Gastrocnemius medialis (tissue), 4 donors: ENCODE results near the gene GCLC. TPM values are rescaled to one million over a fixed set of nuclear protein-coding genes. Genes with fewer than 3 reads are reported as not detected.
A peak's percentile ranks its signal among the peaks of the same experiment; 100 is the strongest.

ENCODE experiments used
- ATAC-seq, 2 donors: fragments of 150-250 bp; one replicate each; pipeline ENCODE4 v1.9.1; 2016
- DNase-seq, 2 donors: peaks; one replicate each; pipeline ENCODE4 v3.0.0-alpha.2; 2019
- H3K27ac ChIP-seq, 4 donors: fragments of 200-600 bp; sonication (generic); 1 replicate in 1 of 4; 2 replicates in 3 of 4; pipeline ENCODE4 v1.5.1; 2016 to 2018; ENCODE audit warnings: mild to moderate bottlenecking in 2 of 4, moderate library complexity in 1 of 4
- H3K27me3 ChIP-seq, 3 donors: fragments of 200-600 bp; sonication (generic) in 2 of 3; 1 replicate in 1 of 3; 2 replicates in 2 of 3; pipeline versions ENCODE4 v1.5.1 to v1.6.0; 2016 to 2019; ENCODE audit warnings: mild to moderate bottlenecking in 1 of 3, moderate library complexity in 1 of 3
- H3K36me3 ChIP-seq, 2 donors: fragments of 200-600 bp; sonication (generic) in 1 of 2; one replicate each; pipeline ENCODE4 v1.5.1; 2017 to 2018
- H3K4me1 ChIP-seq, 2 donors: fragments of 200-600 bp; sonication (generic) in 1 of 2; one replicate each; pipeline ENCODE4 v1.5.1; 2016 to 2017; ENCODE audit warnings: mild to moderate bottlenecking in 2 of 2
- H3K4me3 ChIP-seq, 4 donors: fragments of 200-600 bp; sonication (generic) in 3 of 4; 1 replicate in 1 of 4; 2 replicates in 3 of 4; pipeline ENCODE4 v1.5.1; 2016 to 2019; ENCODE audit warnings: mild to moderate bottlenecking in 2 of 4
- H3K9me3 ChIP-seq, 3 donors: fragments of 200-600 bp; sonication (generic) in 2 of 3; 1 replicate in 1 of 3; 2 replicates in 2 of 3; pipeline ENCODE4 v1.5.1; 2016 to 2019
- CTCF ChIP-seq, 5 experiments: fragments of 450-650 bp in 3 of 5; fragments of 200-600 bp in 2 of 5; sonication (generic) in 2 of 5; IDR thresholded peaks in 4 of 5; conservative IDR thresholded peaks in 1 of 5; 1 replicate in 4 of 5; 2 replicates in 1 of 5; pipeline ENCODE4 v1.5.1; 2016 to 2019; ENCODE audit warnings: antibody characterized with exemption in 5 of 5, mild to moderate bottlenecking in 3 of 5, moderate library complexity in 3 of 5
- POLR2A ChIP-seq, 2 donors: fragments of 450-650 bp; IDR thresholded peaks; one replicate each; pipeline ENCODE4 v1.6.1; 2017; ENCODE audit warnings: antibody characterized with exemption in 2 of 2, mild to moderate bottlenecking in 2 of 2, moderate library complexity in 2 of 2
- in situ Hi-C, 4 donors: fragments of 200-750 bp; cut with MboI; loops; one replicate each; pipeline versions ENCODE4 v1.15.0 to v1.8.0; 2017; ENCODE audit warnings: low sequenced_read_pairs in 4 of 4
- intact Hi-C: fragments of 100-400 bp; cut with DNase I; formaldehyde crosslinking; loops from one replicate; pipeline ENCODE4 v1.15.1; 2023; ENCODE audit warnings: low total_unique reads
- total RNA-seq, 4 donors: library from RNA; depleted of rRNA; stranded (reverse); fragments of >200 nt; gene quantifications; one replicate each; pipeline versions ENCODE4 v1.1.0 to v1.2.3, GENCODE V29; 2016

GCLC gene
- total RNA-seq, 4 donors from 2014 or later = 16.4 to 29.0 (median 20.5) TPM

GRCh38 chr6:53530346-53530745, 14.6 kb downstream of the GCLC start:
- intact Hi-C loops (no loop called here), in situ Hi-C loops (no loop called here)
- H3K27ac ChIP-seq = no peak overlapping the region
- H3K36me3 ChIP-seq = no peaks in the 10 kb centered on the region
- no peaks in the 10 kb centered on the region for H3K9me3 ChIP-seq
- H3K4me1 ChIP-seq = peaks cover 57 to 78% of the 10 kb centered on the region in 2 donors
- peak; percentile 63 to 70 for ATAC-seq
- no peak for TF ChIP-seq POLR2A (IDR thresholded peaks at IDR 0.05)
- TF ChIP-seq CTCF (IDR thresholded peaks at IDR 0.05 in 4 of 5, conservative IDR thresholded peaks at IDR 0.05 in 1 of 5) = no peak
- peak in 1 of 2 donors; percentile 15 for DNase-seq
- no peak overlapping the region for H3K4me3 ChIP-seq
- H3K27me3 ChIP-seq = no peaks in the 10 kb centered on the region

GRCh38 chr6:53529324-53530036, 15.4 kb downstream of the GCLC start:
- no peak overlapping the region for H3K27ac ChIP-seq
- peaks cover 64 to 82% of the 10 kb centered on the region in 2 donors for H3K4me1 ChIP-seq
- intact Hi-C loops = no loop called here

DNA sequence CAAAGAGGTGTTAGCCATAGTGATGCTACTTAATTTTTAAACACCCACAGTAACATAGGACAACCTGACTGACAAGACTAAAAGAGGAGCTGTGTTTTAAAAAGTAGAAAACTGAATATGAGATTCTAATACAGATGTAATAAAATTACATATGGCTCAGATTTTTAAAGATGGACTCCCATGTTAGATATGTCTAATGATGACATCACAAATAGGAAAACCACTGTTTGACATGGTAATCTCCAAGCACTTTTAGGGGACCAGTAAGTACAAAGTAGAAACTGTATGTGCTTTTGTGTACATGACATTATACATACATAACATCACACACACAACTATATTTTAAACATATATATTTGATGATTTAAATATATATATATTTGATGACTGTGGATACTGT, 16.8 kb downstream of the GCLC start:
- no peak for TF ChIP-seq POLR2A (IDR thresholded peaks at IDR 0.05)
- no peak for TF ChIP-seq CTCF (IDR thresholded peaks at IDR 0.05 in 4 of 5, conservative IDR thresholded peaks at IDR 0.05 in 1 of 5)
- no peaks in the 10 kb centered on the region for H3K9me3 ChIP-seq
- H3K27me3 ChIP-seq = no peaks in the 10 kb centered on the region
- in situ Hi-C loops (no loop called here), intact Hi-C loops (no loop called here)
- DNase-seq (no peak), ATAC-seq (no peak)
- H3K4me3 ChIP-seq = no peak overlapping the region
- no peaks in the 10 kb centered on the region for H3K36me3 ChIP-seq
- H3K27ac ChIP-seq = no peak overlapping the region
- H3K4me1 ChIP-seq = peaks cover 74 to 87% of the 10 kb centered on the region in 2 donors

More at GRCh38 chr6:53529324-53530036, 15.4 kb downstream of the GCLC start:
- no peak for DNase-seq
- TF ChIP-seq CTCF (IDR thresholded peaks at IDR 0.05 in 4 of 5, conservative IDR thresholded peaks at IDR 0.05 in 1 of 5) (no peak), POLR2A (IDR thresholded peaks at IDR 0.05) (no peak)
- ATAC-seq = peak; percentile 33 to 55
- H3K4me3 ChIP-seq = no peak overlapping the region
- no peaks in the 10 kb centered on the region for H3K36me3 ChIP-seq
- in situ Hi-C loops = no loop called here
- no peaks in the 10 kb centered on the region for H3K27me3 ChIP-seq
- H3K9me3 ChIP-seq = no peaks in the 10 kb centered on the region

DNA sequence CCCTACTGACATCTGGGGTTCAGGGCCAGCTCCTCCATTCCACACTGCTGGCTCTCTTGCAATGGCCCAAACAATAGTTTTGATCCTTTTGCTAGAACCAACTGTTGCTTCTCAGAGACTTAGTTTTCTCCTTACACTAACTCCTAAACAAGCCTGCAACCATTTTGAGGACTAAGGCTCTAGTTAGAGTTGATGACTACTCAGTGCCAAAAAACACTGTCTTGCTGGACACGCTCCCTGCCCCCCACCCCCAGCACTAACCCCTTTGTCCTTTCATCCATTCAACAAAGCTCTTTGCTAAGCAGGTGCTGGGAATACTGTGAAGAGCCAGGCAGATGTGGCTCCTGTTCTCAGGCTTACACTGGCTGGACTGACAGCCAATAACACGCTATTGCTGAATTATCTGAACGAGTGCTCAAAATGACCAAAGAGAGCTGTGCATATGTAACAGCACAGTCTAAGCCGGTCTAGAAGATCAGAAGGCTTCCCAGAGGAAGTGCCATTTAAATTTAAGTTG, 17.6 kb downstream of the GCLC start:
- Histone ChIP-seq H3K27ac (no peak overlapping the region), H3K9me3 (no peaks in the 10 kb centered on the region), H3K36me3 (no peaks in the 10 kb centered on the region), H3K4me3 (no peak overlapping the region), H3K4me1 (peaks cover 69 to 88% of the 10 kb centered on the region in 2 donors), H3K27me3 (no peaks in the 10 kb centered on the region)
- DNase-seq (no peak), ATAC-seq (no peak)
- TF ChIP-seq POLR2A (IDR thresholded peaks at IDR 0.05) = no peak
- no peak for TF ChIP-seq CTCF (IDR thresholded peaks at IDR 0.05 in 4 of 5, conservative IDR thresholded peaks at IDR 0.05 in 1 of 5)
- in situ Hi-C loops = no loop called here
- intact Hi-C loops = no loop called here
